COLO668 (cell line): ENCODE results near the gene TPI1.

Experiments used
- DNase-seq: peaks from one replicate; lab custom pipeline; 2025; ENCODE audit not compliant: unreplicated experiment; lab: John Stamatoyannopoulos, UW

TPI1 gene

GRCh38 chr12:6916426-6917200 is 49.3 kb downstream of the TPI1 start:
- no peak for DNase-seq

- no peak for DNase-seq
Observed at GRCh38 chr12:6917491-6918231, 50.3 kb downstream of the TPI1 start.

DNA sequence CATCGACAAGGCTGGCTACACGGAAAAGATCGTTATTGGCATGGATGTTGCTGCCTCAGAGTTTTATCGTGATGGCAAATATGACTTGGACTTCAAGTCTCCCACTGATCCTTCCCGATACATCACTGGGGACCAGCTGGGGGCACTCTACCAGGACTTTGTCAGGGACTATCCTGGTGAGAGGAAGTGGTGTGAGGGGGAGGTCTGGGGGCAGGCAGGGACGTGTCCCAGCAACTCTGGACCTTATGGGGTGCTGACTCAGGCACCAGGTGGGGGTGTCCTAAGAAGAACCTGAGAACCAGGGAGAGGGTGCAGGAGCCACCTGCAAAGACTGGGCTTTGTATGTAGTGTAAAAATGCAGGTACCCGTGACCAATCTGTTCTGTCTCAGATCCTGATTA is 52.3 kb downstream of the TPI1 start:
- no peak for DNase-seq
